ENCODE data around the gene KRT6B. TPM values are rescaled to one million over a fixed set of nuclear protein-coding genes. Genes with fewer than 3 reads are reported as not detected.
"Not testable (repeated sequence)": the region's sequence is repeated elsewhere in the genome, so short reads cannot be mapped to it uniquely, and the experiment has no call there.

KRT6B gene
- polyA plus RNA-seq, 1 donor from 2014 or later = not detected

- Histone ChIP-seq H3K9me2 (ENCODE audit: insufficient read depth, low read length) (no peaks in the 10 kb centered on the region), H3K9me3 (ENCODE audit: low read length) (no peaks in the 10 kb centered on the region), H3K79me2 (replicated peaks; ENCODE audit: insufficient read depth, low read length) (no peaks in the 10 kb centered on the region), H3K9ac (ENCODE audit: low read length) (no peak overlapping the region), H3K27ac (ENCODE audit: low read length) (no peak overlapping the region), H3F3A (ENCODE audit: insufficient read depth, low read length, poor library complexity, severe bottlenecking) (no peaks in the 10 kb centered on the region), H2AFZ (ENCODE audit: low read depth, low read length) (no peak overlapping the region), H3K4me3 (ENCODE audit: low read length) (no peak overlapping the region), H3K27me3 (ENCODE audit: insufficient read depth, low read depth, low read length) (no peaks in the 10 kb centered on the region), H4K20me1 (ENCODE audit: insufficient read depth) (no peaks in the 10 kb centered on the region), H3K4me2 (ENCODE audit: low read length) (no peak overlapping the region), H3K36me3 (ENCODE audit: insufficient read depth, low read length) (no peaks in the 10 kb centered on the region)
- TF ChIP-seq SMC3 (conservative IDR thresholded peaks at IDR 0.05; ENCODE audit: poor library complexity) = no peak
- TF ChIP-seq TAF1 (IDR thresholded peaks at IDR 0.05; ENCODE audit: low read depth) = no peak
- TF ChIP-seq POLR2AphosphoS5 (IDR thresholded peaks at IDR 0.05) = no peak
- TF ChIP-seq, protein P1, sequence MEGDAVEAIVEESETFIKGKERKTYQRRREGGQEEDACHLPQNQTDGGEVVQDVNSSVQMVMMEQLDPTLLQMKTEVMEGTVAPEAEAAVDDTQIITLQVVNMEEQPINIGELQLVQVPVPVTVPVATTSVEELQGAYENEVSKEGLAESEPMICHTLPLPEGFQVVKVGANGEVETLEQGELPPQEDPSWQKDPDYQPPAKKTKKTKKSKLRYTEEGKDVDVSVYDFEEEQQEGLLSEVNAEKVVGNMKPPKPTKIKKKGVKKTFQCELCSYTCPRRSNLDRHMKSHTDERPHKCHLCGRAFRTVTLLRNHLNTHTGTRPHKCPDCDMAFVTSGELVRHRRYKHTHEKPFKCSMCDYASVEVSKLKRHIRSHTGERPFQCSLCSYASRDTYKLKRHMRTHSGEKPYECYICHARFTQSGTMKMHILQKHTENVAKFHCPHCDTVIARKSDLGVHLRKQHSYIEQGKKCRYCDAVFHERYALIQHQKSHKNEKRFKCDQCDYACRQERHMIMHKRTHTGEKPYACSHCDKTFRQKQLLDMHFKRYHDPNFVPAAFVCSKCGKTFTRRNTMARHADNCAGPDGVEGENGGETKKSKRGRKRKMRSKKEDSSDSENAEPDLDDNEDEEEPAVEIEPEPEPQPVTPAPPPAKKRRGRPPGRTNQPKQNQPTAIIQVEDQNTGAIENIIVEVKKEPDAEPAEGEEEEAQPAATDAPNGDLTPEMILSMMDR (IDR thresholded peaks at IDR 0.05; ENCODE audit: poor library complexity, severe bottlenecking) = no peak
- TF ChIP-seq, protein P2, sequence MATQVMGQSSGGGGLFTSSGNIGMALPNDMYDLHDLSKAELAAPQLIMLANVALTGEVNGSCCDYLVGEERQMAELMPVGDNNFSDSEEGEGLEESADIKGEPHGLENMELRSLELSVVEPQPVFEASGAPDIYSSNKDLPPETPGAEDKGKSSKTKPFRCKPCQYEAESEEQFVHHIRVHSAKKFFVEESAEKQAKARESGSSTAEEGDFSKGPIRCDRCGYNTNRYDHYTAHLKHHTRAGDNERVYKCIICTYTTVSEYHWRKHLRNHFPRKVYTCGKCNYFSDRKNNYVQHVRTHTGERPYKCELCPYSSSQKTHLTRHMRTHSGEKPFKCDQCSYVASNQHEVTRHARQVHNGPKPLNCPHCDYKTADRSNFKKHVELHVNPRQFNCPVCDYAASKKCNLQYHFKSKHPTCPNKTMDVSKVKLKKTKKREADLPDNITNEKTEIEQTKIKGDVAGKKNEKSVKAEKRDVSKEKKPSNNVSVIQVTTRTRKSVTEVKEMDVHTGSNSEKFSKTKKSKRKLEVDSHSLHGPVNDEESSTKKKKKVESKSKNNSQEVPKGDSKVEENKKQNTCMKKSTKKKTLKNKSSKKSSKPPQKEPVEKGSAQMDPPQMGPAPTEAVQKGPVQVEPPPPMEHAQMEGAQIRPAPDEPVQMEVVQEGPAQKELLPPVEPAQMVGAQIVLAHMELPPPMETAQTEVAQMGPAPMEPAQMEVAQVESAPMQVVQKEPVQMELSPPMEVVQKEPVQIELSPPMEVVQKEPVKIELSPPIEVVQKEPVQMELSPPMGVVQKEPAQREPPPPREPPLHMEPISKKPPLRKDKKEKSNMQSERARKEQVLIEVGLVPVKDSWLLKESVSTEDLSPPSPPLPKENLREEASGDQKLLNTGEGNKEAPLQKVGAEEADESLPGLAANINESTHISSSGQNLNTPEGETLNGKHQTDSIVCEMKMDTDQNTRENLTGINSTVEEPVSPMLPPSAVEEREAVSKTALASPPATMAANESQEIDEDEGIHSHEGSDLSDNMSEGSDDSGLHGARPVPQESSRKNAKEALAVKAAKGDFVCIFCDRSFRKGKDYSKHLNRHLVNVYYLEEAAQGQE (IDR thresholded peaks at IDR 0.05; ENCODE audit: borderline replicate concordance) = no peak
- TF ChIP-seq EP300 (conservative IDR thresholded peaks at IDR 0.05; ENCODE audit: poor library complexity, severe bottlenecking) = no peak
- TF ChIP-seq MXI1 (conservative IDR thresholded peaks at IDR 0.05; ENCODE audit: poor library complexity, severe bottlenecking) = no peak
- no peak for TF ChIP-seq RAD21 (conservative IDR thresholded peaks at IDR 0.05)
- no peak for TF ChIP-seq EZH2 (IDR thresholded peaks at IDR 0.05; ENCODE audit: borderline replicate concordance, insufficient read depth, low read length, poor library complexity, severe bottlenecking)
Measured at GRCh38 chr12:52448228-52448627, 3.7 kb downstream of the KRT6B start.

GRCh38 chr12:52447196-52447595, 4.8 kb downstream of the KRT6B start:
- H3K36me3 ChIP-seq (ENCODE audit: insufficient read depth, low read length); H3K4me2 ChIP-seq (ENCODE audit: low read length); H3K9me3 ChIP-seq (ENCODE audit: low read length); H3F3A ChIP-seq (ENCODE audit: insufficient read depth, low read length, poor library complexity, severe bottlenecking); H3K27me3 ChIP-seq (ENCODE audit: insufficient read depth, low read depth, low read length); H3K27ac ChIP-seq (ENCODE audit: low read length); H3K9me2 ChIP-seq (ENCODE audit: insufficient read depth, low read length); H3K4me3 ChIP-seq (ENCODE audit: low read length); H2AFZ ChIP-seq (ENCODE audit: low read depth, low read length); H4K20me1 ChIP-seq (ENCODE audit: insufficient read depth); H3K79me2 ChIP-seq (replicated peaks; ENCODE audit: insufficient read depth, low read length); H3K9ac ChIP-seq (ENCODE audit: low read length): not testable (repeated sequence)
